HCT116 (cell line): ENCODE measurements around the gene LMO2. TPM values are rescaled to one million over a fixed set of nuclear protein-coding genes. Genes with fewer than 3 reads are reported as not detected.

Experiments used
- ATAC-seq: fragments of 200-7000 bp; cut with Tn5 transposase; 2 replicates; pipeline ENCODE4 v1.9.1; 2020; ENCODE audit warnings: mild to moderate bottlenecking, moderate library complexity
- BruUV-seq: library from RNA; stranded (reverse); fragments of 400-500 nt; replicated peaks from 2 replicates; lab custom pipeline; 2021; lab: Mats Ljungman, UMichigan
- CTCF ChIA-PET: fragments of 300-600 bp; sonication (Branson Sonifier 250); formaldehyde crosslinking; loops from one replicate; lab custom pipeline; 2021; ENCODE audit warnings: antibody characterized with exemption; lab: Charles Lee
- POLR2A ChIA-PET: fragments of 300-600, 350-600 bp; sonication (Branson Sonifier 250); formaldehyde crosslinking; loops from one replicate; lab custom pipeline; 2021; ENCODE audit warnings: antibody characterized with exemption; lab: Charles Lee
- RAD21 ChIA-PET, 2 experiments: fragments of 300-600 bp; sonication (Branson Sonifier 250); formaldehyde crosslinking; loops; one replicate each; lab custom pipeline; 2023; ENCODE audit warnings: low total read pairs in 2 of 2; ENCODE audit not compliant: uncharacterized antibody in 2 of 2, unreplicated experiment in 2 of 2, low non-redundant PET in 1 of 2; lab: Charles Lee
- DNase-seq: peaks from one replicate; pipeline ENCODE4 v3.0.0-alpha.2; 2010; ENCODE audit warnings: low read depth, low spot score
- H2AFZ ChIP-seq: fragments of 200-600 bp; shearing (Covaris generic), sonication (generic); 2 replicates; pipeline ENCODE4 v1.6.1; 2017; ENCODE audit warnings: low read depth, mixed run types, mixed read lengths, antibody characterized with exemption, low read length; ENCODE audit not compliant: poor library complexity, severe bottlenecking
- H3K27ac ChIP-seq: 2 replicates; pipeline ENCODE4 v1.5.1; 2012; ENCODE audit warnings: low read depth, low read length
- H3K27me3 ChIP-seq: fragments of 200-600 bp; sonication (generic); 2 replicates; pipeline ENCODE4 v1.6.1; 2016; ENCODE audit warnings: mixed run types, low read length, mixed read lengths; ENCODE audit not compliant: insufficient read depth
- H3K36me3 ChIP-seq, 2 experiments: fragments of 200-500 bp in 1 of 2; fragments of 200-600 bp in 1 of 2; sonication (Bioruptor generic) in 1 of 2; sonication (generic) in 1 of 2; 2 replicates each; pipeline versions ENCODE4 v1.5.1 to v1.6.1; 2014 to 2016; ENCODE audit warnings: low read length in 2 of 2, inconsistent platforms in 1 of 2, mixed read lengths in 1 of 2, mixed run types in 1 of 2; ENCODE audit not compliant: insufficient read depth in 2 of 2, control insufficient read depth in 1 of 2
- H3K4me1 ChIP-seq, 2 experiments: fragments of 200-600 bp in 1 of 2; sonication (generic) in 1 of 2; 2 replicates each; pipeline versions ENCODE4 v1.5.1 to v1.6.1; 2012 to 2017; ENCODE audit warnings: low read length in 2 of 2, inconsistent platforms in 1 of 2, mild to moderate bottlenecking in 1 of 2, mixed read lengths in 1 of 2, mixed run types in 1 of 2, moderate library complexity in 1 of 2; ENCODE audit not compliant: insufficient read depth in 2 of 2, control insufficient read depth in 1 of 2
- H3K4me2 ChIP-seq: fragments of 200-600 bp; sonication (generic); 2 replicates; pipeline ENCODE4 v1.6.1; 2017; ENCODE audit warnings: mixed run types, low read length, mixed read lengths
- H3K4me3 ChIP-seq, 2 experiments: fragments of 200-600 bp in 1 of 2; sonication (generic) in 1 of 2; replicated peaks in 1 of 2; 2 replicates each; pipeline ENCODE4 v1.5.1; 2011 to 2016; ENCODE audit warnings: low read length in 2 of 2, control low read depth in 1 of 2, low read depth in 1 of 2, mild to moderate bottlenecking in 1 of 2, mixed read lengths in 1 of 2, mixed run types in 1 of 2
- H3K79me2 ChIP-seq: fragments of 200-600 bp; sonication (generic); 2 replicates; pipeline ENCODE4 v1.6.1; 2017; ENCODE audit warnings: mild to moderate bottlenecking, mixed run types, low read length, moderate library complexity, mixed read lengths; ENCODE audit not compliant: insufficient read depth
- H3K9ac ChIP-seq: fragments of 200-600 bp; sonication (generic); 2 replicates; pipeline ENCODE4 v1.6.1; 2016; ENCODE audit warnings: low read length, mixed read lengths
- H3K9me2 ChIP-seq: fragments of 200-600 bp; sonication (generic), shearing (Covaris generic); 2 replicates; pipeline ENCODE4 v1.6.1; 2017; ENCODE audit warnings: mixed run types, mild to moderate bottlenecking, moderate library complexity; ENCODE audit not compliant: insufficient read depth
- H3K9me3 ChIP-seq, 2 experiments: fragments of 200-500 bp in 1 of 2; fragments of 200-600 bp in 1 of 2; sonication (Bioruptor generic) in 1 of 2; sonication (generic) in 1 of 2; 2 replicates each; pipeline ENCODE4 v1.6.1; 2014 to 2017; ENCODE audit warnings: low read length in 2 of 2, mixed read lengths in 2 of 2, inconsistent platforms in 1 of 2, low read depth in 1 of 2, mild to moderate bottlenecking in 1 of 2, mixed run types in 1 of 2, moderate library complexity in 1 of 2; ENCODE audit not compliant: control insufficient read depth in 1 of 2, insufficient read depth in 1 of 2
- H4K20me1 ChIP-seq: fragments of 200-600 bp; sonication (generic), shearing (Covaris generic); 2 replicates; pipeline ENCODE4 v1.6.1; 2017; ENCODE audit warnings: mixed run types, mild to moderate bottlenecking, moderate library complexity; ENCODE audit not compliant: insufficient read depth
- CEBPB ChIP-seq: IDR thresholded peaks from 2 replicates; pipeline ENCODE4 v1.6.1; 2012; ENCODE audit warnings: low read depth
- CTCF ChIP-seq, 3 experiments: fragments of 200-600 bp in 1 of 3; sonication (generic) in 1 of 3; IDR thresholded peaks in 2 of 3; conservative IDR thresholded peaks in 1 of 3; 2 replicates each; pipeline ENCODE4 v1.5.1; 2012 to 2017; ENCODE audit warnings: low read depth in 2 of 3, low read length in 2 of 3, antibody characterized with exemption in 1 of 3, borderline replicate concordance in 1 of 3, control low read depth in 1 of 3, mild to moderate bottlenecking in 1 of 3, mixed read lengths in 1 of 3, mixed run types in 1 of 3, moderate library complexity in 1 of 3; ENCODE audit not compliant: insufficient read depth in 1 of 3
- FOSL1 ChIP-seq: IDR thresholded peaks from 2 replicates; pipeline ENCODE4 v1.6.1; 2012; ENCODE audit warnings: low read depth
- POLR2A ChIP-seq: IDR thresholded peaks from 2 replicates; pipeline ENCODE4 v1.7.0; 2011; ENCODE audit warnings: borderline replicate concordance; ENCODE audit not compliant: insufficient read depth, insufficient read length; ENCODE audit errors: extremely low read depth
- SRF ChIP-seq: IDR thresholded peaks from 2 replicates; pipeline ENCODE4 v1.6.1; 2012; ENCODE audit warnings: low read depth
- ZFX ChIP-seq: fragments of 450-650 bp; IDR thresholded peaks from 2 replicates; pipeline ENCODE4 v1.6.1; 2017
- intact Hi-C: fragments of 100-400 bp; cut with micrococcal nuclease; formaldehyde crosslinking; loops from 2 replicates; pipeline ENCODE4 v1.10.0; 2022
- total RNA-seq: library from RNA; stranded (reverse); gene quantifications from one replicate; pipeline ENCODE4 v1.2.1, GENCODE V29; 2021; ENCODE audit not compliant: unreplicated experiment
- TF ChIP-seq, protein P1 (sequence below): IDR thresholded peaks from 2 replicates; pipeline ENCODE4 v1.6.1; 2012; ENCODE audit warnings: low read depth
- TF ChIP-seq, protein P2 (sequence below): IDR thresholded peaks from 2 replicates; pipeline ENCODE4 v1.6.1; 2011; ENCODE audit warnings: mild to moderate bottlenecking, low read length, moderate library complexity; ENCODE audit not compliant: insufficient replicate concordance; ENCODE audit errors: extremely low read depth

The LMO2 gene
- total RNA-seq, 1 experiment from 2014 or later: 2.8 TPM

GRCh38 chr11:33884601-33885000 lies 7.3 kb downstream of the LMO2 start:
- ATAC-seq (no peak), DNase-seq (no peak)
- H3K27me3 ChIP-seq: no peaks in the 10 kb centered on the region
- H3K27ac ChIP-seq: no peak overlapping the region
- no peak overlapping the region for H3K4me2 ChIP-seq
- no peaks in the 10 kb centered on the region for H3K79me2 ChIP-seq
- POLR2A ChIA-PET: no interaction called here
- H3K9ac ChIP-seq: no peak overlapping the region
- no peaks in the 10 kb centered on the region for H3K4me1 ChIP-seq
- no peak overlapping the region for H2AFZ ChIP-seq
- no peaks in the 10 kb centered on the region for H3K9me3 ChIP-seq
- no peaks in the 10 kb centered on the region for H3K9me2 ChIP-seq
- intact Hi-C loops: no loop called here
- RAD21 ChIA-PET: no interaction called here
- BruUV-seq: no TSS peak
- no peaks in the 10 kb centered on the region for H3K36me3 ChIP-seq
- TF ChIP-seq, protein P1, sequence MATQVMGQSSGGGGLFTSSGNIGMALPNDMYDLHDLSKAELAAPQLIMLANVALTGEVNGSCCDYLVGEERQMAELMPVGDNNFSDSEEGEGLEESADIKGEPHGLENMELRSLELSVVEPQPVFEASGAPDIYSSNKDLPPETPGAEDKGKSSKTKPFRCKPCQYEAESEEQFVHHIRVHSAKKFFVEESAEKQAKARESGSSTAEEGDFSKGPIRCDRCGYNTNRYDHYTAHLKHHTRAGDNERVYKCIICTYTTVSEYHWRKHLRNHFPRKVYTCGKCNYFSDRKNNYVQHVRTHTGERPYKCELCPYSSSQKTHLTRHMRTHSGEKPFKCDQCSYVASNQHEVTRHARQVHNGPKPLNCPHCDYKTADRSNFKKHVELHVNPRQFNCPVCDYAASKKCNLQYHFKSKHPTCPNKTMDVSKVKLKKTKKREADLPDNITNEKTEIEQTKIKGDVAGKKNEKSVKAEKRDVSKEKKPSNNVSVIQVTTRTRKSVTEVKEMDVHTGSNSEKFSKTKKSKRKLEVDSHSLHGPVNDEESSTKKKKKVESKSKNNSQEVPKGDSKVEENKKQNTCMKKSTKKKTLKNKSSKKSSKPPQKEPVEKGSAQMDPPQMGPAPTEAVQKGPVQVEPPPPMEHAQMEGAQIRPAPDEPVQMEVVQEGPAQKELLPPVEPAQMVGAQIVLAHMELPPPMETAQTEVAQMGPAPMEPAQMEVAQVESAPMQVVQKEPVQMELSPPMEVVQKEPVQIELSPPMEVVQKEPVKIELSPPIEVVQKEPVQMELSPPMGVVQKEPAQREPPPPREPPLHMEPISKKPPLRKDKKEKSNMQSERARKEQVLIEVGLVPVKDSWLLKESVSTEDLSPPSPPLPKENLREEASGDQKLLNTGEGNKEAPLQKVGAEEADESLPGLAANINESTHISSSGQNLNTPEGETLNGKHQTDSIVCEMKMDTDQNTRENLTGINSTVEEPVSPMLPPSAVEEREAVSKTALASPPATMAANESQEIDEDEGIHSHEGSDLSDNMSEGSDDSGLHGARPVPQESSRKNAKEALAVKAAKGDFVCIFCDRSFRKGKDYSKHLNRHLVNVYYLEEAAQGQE: no peak
- TF ChIP-seq POLR2A (no peak), ZFX (no peak), CEBPB (no peak), SRF (no peak), FOSL1 (no peak), CTCF (IDR thresholded peaks at IDR 0.05 in 2 of 3, conservative IDR thresholded peaks at IDR 0.05 in 1 of 3; ENCODE audit: borderline replicate concordance in 1 of 3, insufficient read depth in 1 of 3, low read depth in 2 of 3, low read length in 2 of 3) (no peak)
- TF ChIP-seq, protein P2, sequence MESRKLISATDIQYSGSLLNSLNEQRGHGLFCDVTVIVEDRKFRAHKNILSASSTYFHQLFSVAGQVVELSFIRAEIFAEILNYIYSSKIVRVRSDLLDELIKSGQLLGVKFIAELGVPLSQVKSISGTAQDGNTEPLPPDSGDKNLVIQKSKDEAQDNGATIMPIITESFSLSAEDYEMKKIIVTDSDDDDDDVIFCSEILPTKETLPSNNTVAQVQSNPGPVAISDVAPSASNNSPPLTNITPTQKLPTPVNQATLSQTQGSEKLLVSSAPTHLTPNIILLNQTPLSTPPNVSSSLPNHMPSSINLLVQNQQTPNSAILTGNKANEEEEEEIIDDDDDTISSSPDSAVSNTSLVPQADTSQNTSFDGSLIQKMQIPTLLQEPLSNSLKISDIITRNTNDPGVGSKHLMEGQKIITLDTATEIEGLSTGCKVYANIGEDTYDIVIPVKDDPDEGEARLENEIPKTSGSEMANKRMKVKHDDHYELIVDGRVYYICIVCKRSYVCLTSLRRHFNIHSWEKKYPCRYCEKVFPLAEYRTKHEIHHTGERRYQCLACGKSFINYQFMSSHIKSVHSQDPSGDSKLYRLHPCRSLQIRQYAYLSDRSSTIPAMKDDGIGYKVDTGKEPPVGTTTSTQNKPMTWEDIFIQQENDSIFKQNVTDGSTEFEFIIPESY: no peak
- CTCF ChIA-PET: no interaction called here
- no peak overlapping the region for H3K4me3 ChIP-seq
- H4K20me1 ChIP-seq: no peaks in the 10 kb centered on the region
